IMR-90 (cell line): ENCODE data around the gene SRBD1. TPM values are rescaled to one million over a fixed set of nuclear protein-coding genes. Genes with fewer than 3 reads are reported as not detected.

Experiments
- ATAC-seq: fragments of 200-7000 bp; cut with Tn5 transposase; 2 replicates; pipeline ENCODE4 v1.9.1; 2020; ENCODE audit warnings: low read depth, mild to moderate bottlenecking, moderate library complexity
- BruUV-seq: library from RNA; stranded (reverse); fragments of 400-500 nt; replicated peaks from 2 replicates; lab custom pipeline; 2021; lab: Mats Ljungman, UMichigan
- CTCF ChIA-PET: fragments of 300-600 bp; formaldehyde crosslinking; extraction: SDS; loops from one replicate; lab custom pipeline; 2021; ENCODE audit warnings: antibody characterized with exemption; lab: Yijun Ruan, JAX
- POLR2A ChIA-PET: fragments of 300-600 bp; sonication (Branson Sonifier 250); formaldehyde crosslinking; loops from one replicate; lab custom pipeline; 2022; ENCODE audit warnings: antibody characterized with exemption; ENCODE audit not compliant: unreplicated experiment; lab: Charles Lee
- DNase-seq: peaks from one replicate; pipeline ENCODE4 v3.0.0; 2013
- H2AFZ ChIP-seq: replicated peaks from 2 replicates; pipeline ENCODE3; 2013; ENCODE audit warnings: low read length, mild to moderate bottlenecking; ENCODE audit not compliant: poor library complexity
- H2AK5ac ChIP-seq: 2 replicates; pipeline ENCODE4 v1.6.1; 2013; ENCODE audit warnings: low read depth, low read length, inconsistent platforms
- H2AK9ac ChIP-seq: replicated peaks from 2 replicates; pipeline ENCODE3; 2013; ENCODE audit warnings: mild to moderate bottlenecking, low read depth, low read length, moderate library complexity; ENCODE audit not compliant: poor library complexity
- H2BK120ac ChIP-seq: 2 replicates; pipeline ENCODE4 v1.6.1; 2013; ENCODE audit warnings: low read depth, low read length, inconsistent platforms
- H2BK15ac ChIP-seq: 3 replicates; pipeline ENCODE4 v1.6.1; 2013; ENCODE audit warnings: low read depth, low read length, inconsistent platforms
- H2BK20ac ChIP-seq: 2 replicates; pipeline ENCODE4 v1.6.1; 2013; ENCODE audit warnings: low read depth, mild to moderate bottlenecking, inconsistent platforms, low read length, moderate library complexity
- H2BK5ac ChIP-seq: 2 replicates; pipeline ENCODE4 v1.6.1; 2013; ENCODE audit warnings: mild to moderate bottlenecking, low read depth, low read length, inconsistent platforms; ENCODE audit not compliant: poor library complexity, severe bottlenecking
- H3K14ac ChIP-seq: replicated peaks from 2 replicates; pipeline ENCODE4 v1.6.1; 2013; ENCODE audit warnings: low read depth, low read length, inconsistent platforms
- H3K18ac ChIP-seq: 2 replicates; pipeline ENCODE4 v1.6.1; 2013; ENCODE audit warnings: low read depth, low read length, control low read depth
- H3K23ac ChIP-seq: 2 replicates; pipeline ENCODE4 v1.6.1; 2013; ENCODE audit warnings: low read depth, low read length, inconsistent platforms
- H3K27ac ChIP-seq: 2 replicates; pipeline ENCODE4 v1.5.1; 2013; ENCODE audit warnings: mild to moderate bottlenecking, control low read depth, low read length; ENCODE audit not compliant: insufficient read depth
- H3K27me3 ChIP-seq: 2 replicates; pipeline ENCODE4 v1.6.1; 2013; ENCODE audit warnings: low read length; ENCODE audit not compliant: control insufficient read depth, insufficient read depth
- H3K36me3 ChIP-seq: 2 replicates; pipeline ENCODE4 v1.6.1; 2013; ENCODE audit warnings: low read length, mixed read lengths; ENCODE audit not compliant: control insufficient read depth, insufficient read depth
- H3K4ac ChIP-seq: 2 replicates; pipeline ENCODE4 v1.6.1; 2013; ENCODE audit warnings: low read depth, low read length, inconsistent platforms
- H3K4me1 ChIP-seq: 2 replicates; pipeline ENCODE4 v1.6.1; 2013; ENCODE audit warnings: low read length, mixed read lengths; ENCODE audit not compliant: control insufficient read depth, insufficient read depth
- H3K4me2 ChIP-seq: 2 replicates; pipeline ENCODE4 v1.6.1; 2013; ENCODE audit warnings: low read depth, mild to moderate bottlenecking, control low read depth, low read length, moderate library complexity
- H3K4me3 ChIP-seq: 2 replicates; pipeline ENCODE4 v1.5.1; 2013; ENCODE audit warnings: low read depth, mild to moderate bottlenecking, control low read depth, low read length, moderate library complexity; ENCODE audit not compliant: insufficient read depth
- H3K56ac ChIP-seq: 2 replicates; pipeline ENCODE4 v1.6.1; 2013; ENCODE audit warnings: low read length, inconsistent platforms; ENCODE audit not compliant: insufficient read depth; ENCODE audit errors: extremely low read depth
- H3K79me1 ChIP-seq, 2 experiments: 2 replicates each; pipeline ENCODE4 v1.6.1; 2013; ENCODE audit warnings: low read length in 2 of 2, inconsistent platforms in 1 of 2, low read depth in 1 of 2
- H3K9ac ChIP-seq: 2 replicates; pipeline ENCODE4 v1.6.1; 2013; ENCODE audit warnings: low read depth, low read length, control low read depth
- H3K9me1 ChIP-seq: 2 replicates; pipeline ENCODE4 v1.6.1; 2013; ENCODE audit warnings: low read length, inconsistent platforms; ENCODE audit not compliant: insufficient read depth
- H3K9me3 ChIP-seq: 2 replicates; pipeline ENCODE4 v1.6.1; 2013; ENCODE audit warnings: low read length; ENCODE audit not compliant: control insufficient read depth, insufficient read depth
- H4K20me1 ChIP-seq: 2 replicates; pipeline ENCODE4 v1.6.1; 2013; ENCODE audit warnings: low read length, inconsistent platforms; ENCODE audit not compliant: insufficient read depth
- H4K5ac ChIP-seq: 2 replicates; pipeline ENCODE4 v1.6.1; 2013; ENCODE audit warnings: mild to moderate bottlenecking, low read depth, low read length, control low read depth
- H4K8ac ChIP-seq, 2 experiments: 2 replicates each; pipeline ENCODE4 v1.6.1; 2013; ENCODE audit warnings: low read depth in 2 of 2, low read length in 2 of 2, control low read depth in 1 of 2, inconsistent platforms in 1 of 2
- H4K91ac ChIP-seq: 2 replicates; pipeline ENCODE4 v1.6.1; 2013; ENCODE audit warnings: low read depth, low read length, inconsistent platforms; ENCODE audit not compliant: insufficient read depth
- CEBPB ChIP-seq: IDR thresholded peaks from 2 replicates; pipeline ENCODE4 v1.6.1; 2012; ENCODE audit warnings: low read depth, low read length, improper control_type of control experiment
- CHD1 ChIP-seq: IDR thresholded peaks from 2 replicates; pipeline ENCODE4 v1.6.1; 2012; ENCODE audit warnings: low read depth, low read length, improper control_type of control experiment
- CTCF ChIP-seq: conservative IDR thresholded peaks from 2 replicates; pipeline ENCODE4 v1.5.1; 2012; ENCODE audit warnings: mild to moderate bottlenecking, low read depth, low read length, improper control_type of control experiment
- ELK1 ChIP-seq: fragments of 150-350 bp; IDR thresholded peaks from 2 replicates; pipeline ENCODE4 v1.6.1; 2016; ENCODE audit warnings: low read depth, mild to moderate bottlenecking, low read length, moderate library complexity, borderline replicate concordance
- FOS ChIP-seq: fragments of 150-350 bp; IDR thresholded peaks from 2 replicates; pipeline ENCODE4 v1.6.1; 2016; ENCODE audit warnings: low read depth, low read length
- MAFK ChIP-seq: IDR thresholded peaks from 2 replicates; pipeline ENCODE4 v1.6.1; 2012; ENCODE audit warnings: low read depth, low read length, improper control_type of control experiment
- MAZ ChIP-seq: IDR thresholded peaks from 2 replicates; pipeline ENCODE4 v1.6.1; 2012; ENCODE audit warnings: low read depth, mild to moderate bottlenecking, low read length, improper control_type of control experiment, moderate library complexity, borderline replicate concordance
- MXI1 ChIP-seq: IDR thresholded peaks from 2 replicates; pipeline ENCODE4 v1.6.1; 2012; ENCODE audit warnings: low read depth, mild to moderate bottlenecking, low read length, moderate library complexity, borderline replicate concordance
- POLR2A ChIP-seq: IDR thresholded peaks from 2 replicates; pipeline ENCODE4 v1.6.1; 2012; ENCODE audit warnings: mild to moderate bottlenecking, low read depth, low read length
- RAD21 ChIP-seq: IDR thresholded peaks from 2 replicates; pipeline ENCODE4 v1.6.1; 2012; ENCODE audit warnings: low read length, improper control_type of control experiment
- RCOR1 ChIP-seq: IDR thresholded peaks from 2 replicates; pipeline ENCODE4 v1.6.1; 2012; ENCODE audit warnings: mild to moderate bottlenecking, low read length, improper control_type of control experiment; ENCODE audit not compliant: insufficient replicate concordance
- SMC3 ChIP-seq: fragments of 150-350 bp; IDR thresholded peaks from 2 replicates; pipeline ENCODE4 v1.6.1; 2016; ENCODE audit warnings: low read depth, mild to moderate bottlenecking, antibody characterized with exemption, low read length, moderate library complexity
- USF2 ChIP-seq: fragments of 150-350 bp; IDR thresholded peaks from 2 replicates; pipeline ENCODE4 v1.6.1; 2017; ENCODE audit warnings: mild to moderate bottlenecking, antibody characterized with exemption, low read length, low read depth
- WGBS, 2 experiments: methylation state at CpG; one replicate each; pipeline versions ENCODE4 v1.1.5 to v1.1.7; 2013; ENCODE audit warnings: missing lambda C conversion rate in 2 of 2; ENCODE audit not compliant: insufficient read length in 1 of 2; ENCODE audit errors: extremely low coverage in 2 of 2; 5-methylcytosine and 5-hydroxymethylcytosine counted together
- dilution Hi-C: fragments of 300-500 bp; cut with HindIII; formaldehyde crosslinking; loops from one replicate; pipeline ENCODE4 v1.14.3; 2018; ENCODE audit warnings: low sequenced_read_pairs; ENCODE audit not compliant: unreplicated experiment
- in situ Hi-C: fragments of 300-500 bp; cut with MboI; formaldehyde crosslinking; loops from 3 replicates; pipeline ENCODE4 v1.14.3; 2019; ENCODE audit warnings: low sequenced_read_pairs, inconsistent platforms, mixed read lengths
- intact Hi-C: fragments of 100-400 bp; cut with micrococcal nuclease; formaldehyde crosslinking; loops from 2 replicates; pipeline ENCODE4 v1.10.0; 2022
- polyA plus RNA-seq, 3 experiments: library from polyadenylated mRNA; depleted of rRNA; stranded (reverse); fragments of >200 nt; gene quantifications; 2 replicates each; pipeline ENCODE4 v1.2.3, GENCODE V29; 2012; ENCODE audit warnings: low replicate concordance in 1 of 3
- total RNA-seq: library from RNA; depleted of rRNA; stranded (reverse); fragments of >200 nt; gene quantifications from 2 replicates; pipeline ENCODE4 v1.2.3, GENCODE V29; 2012

The SRBD1 gene
- total and polyA plus RNA-seq, 2 of the 4 experiments (the other 2 are of a cell fraction): 3.5 to 14.7 TPM

GRCh38 chr2:45415534-45416123 lies 195.4 kb downstream of the SRBD1 start:
- dilution Hi-C loops: no loop called here
- CTCF ChIA-PET: no interaction called here

More at GRCh38 chr2:45415534-45416123, 195.4 kb downstream of the SRBD1 start:
- ATAC-seq (no peak), DNase-seq (no peak)
- H2AFZ ChIP-seq: no peak overlapping the region
- TF ChIP-seq FOS: no peak
- no peak for TF ChIP-seq USF2
- TF ChIP-seq MXI1: no peak
- TF ChIP-seq MAFK: no peak
- TF ChIP-seq ELK1: no peak
- no peak for TF ChIP-seq CHD1
- no peak for TF ChIP-seq POLR2A
- TF ChIP-seq RCOR1: no peak
- no peak for TF ChIP-seq MAZ
- no peak for TF ChIP-seq CEBPB
- no peak for TF ChIP-seq SMC3
- TF ChIP-seq RAD21: no peak
- no peak for TF ChIP-seq CTCF
- no peak overlapping the region for H2BK5ac ChIP-seq
- H3K14ac ChIP-seq: no peak overlapping the region
- WGBS, 2 experiments: no CpG with 5 or more reads among the region's 5 CpGs
- H3K9me1 ChIP-seq: no peaks in the 10 kb centered on the region
- no peak overlapping the region for H4K8ac ChIP-seq
- H4K91ac ChIP-seq: no peak overlapping the region
- no peak overlapping the region for H2AK9ac ChIP-seq
- H3K27me3 ChIP-seq: no peaks in the 10 kb centered on the region
- intact Hi-C loops: no loop called here
- no peak overlapping the region for H3K9ac ChIP-seq
- POLR2A ChIA-PET: no interaction called here
- H3K4me2 ChIP-seq: no peak overlapping the region
- H3K4me3 ChIP-seq: no peak overlapping the region
- H3K27ac ChIP-seq: no peak overlapping the region
- peaks cover 5% of the 10 kb centered on the region for H3K4me1 ChIP-seq
- in situ Hi-C loops: no loop called here
- no peaks in the 10 kb centered on the region for H3K9me3 ChIP-seq
- H4K20me1 ChIP-seq: no peaks in the 10 kb centered on the region
- H2BK120ac ChIP-seq: no peak overlapping the region
- no peak overlapping the region for H3K4ac ChIP-seq
- no peak overlapping the region for H4K5ac ChIP-seq
- no peak overlapping the region for H3K23ac ChIP-seq
- H3K56ac ChIP-seq: no peak overlapping the region
- no peak overlapping the region for H3K18ac ChIP-seq
- no peak overlapping the region for H2BK20ac ChIP-seq
- no peak overlapping the region for H2BK15ac ChIP-seq
- BruUV-seq: no TSS peak
- no peak overlapping the region for H2AK5ac ChIP-seq
- no peaks in the 10 kb centered on the region for H3K79me1 ChIP-seq
- no peaks in the 10 kb centered on the region for H3K36me3 ChIP-seq
